HFF-Myc (cell line): ENCODE data around the gene SH3GLB1.

Experiments used
- DNase-seq: peaks from one replicate; pipeline ENCODE4 v3.0.0-alpha.2; 2011; ENCODE audit warnings: low read depth; ENCODE audit errors: extremely low read depth
- H3K4me3 ChIP-seq: replicated peaks from 2 replicates; pipeline ENCODE4 v1.5.1; 2011; ENCODE audit warnings: low read depth, mild to moderate bottlenecking, control low read depth, low read length
- CTCF ChIP-seq: IDR thresholded peaks from 2 replicates; pipeline ENCODE4 v1.5.1; 2012; ENCODE audit warnings: mild to moderate bottlenecking, low read depth, low read length, control low read depth; ENCODE audit errors: missing control alignments

SH3GLB1 gene

GRCh38 chr1:86731416-86731815 is 27.0 kb downstream of the SH3GLB1 start:
- no peak for DNase-seq
- no peak for TF ChIP-seq CTCF

GRCh38 chr1:86733340-86733739 is 29.0 kb downstream of the SH3GLB1 start:
- DNase-seq, result no peak
- no peak for TF ChIP-seq CTCF
- no peak overlapping the region for H3K4me3 ChIP-seq

More at GRCh38 chr1:86731416-86731815, 27.0 kb downstream of the SH3GLB1 start:
- H3K4me3 ChIP-seq, result no peak overlapping the region

GRCh38 chr1:86739648-86740509 is 35.5 kb downstream of the SH3GLB1 start:
- H3K4me3 ChIP-seq, result no peak overlapping the region
- DNase-seq, result no peak
- TF ChIP-seq CTCF, result no peak

GRCh38 chr1:86741947-86742572 is 37.7 kb downstream of the SH3GLB1 start:
- peak; percentile 45 for TF ChIP-seq CTCF
- no peak overlapping the region for H3K4me3 ChIP-seq
- DNase-seq, result no peak

GRCh38 chr1:86747304-86747703 is 42.9 kb downstream of the SH3GLB1 start:
- DNase-seq, result no peak
- no peak for TF ChIP-seq CTCF
- no peak overlapping the region for H3K4me3 ChIP-seq

GRCh38 chr1:86748622-86749373 is 44.4 kb downstream of the SH3GLB1 start:
- H3K4me3 ChIP-seq, result no peak overlapping the region

More at GRCh38 chr1:86748622-86749373, 44.4 kb downstream of the SH3GLB1 start:
- DNase-seq, result no peak
- TF ChIP-seq CTCF, result no peak
